ENCODE data around the gene TBCA.
"Not testable (repeated sequence)": the region's sequence is repeated elsewhere in the genome, so short reads cannot be mapped to it uniquely, and the experiment has no call there.

The TBCA gene

GRCh38 chr5:77758141-77758938 is 17.8 kb downstream of the TBCA start:
- TF ChIP-seq CTCF (IDR thresholded peaks at IDR 0.05; ENCODE audit: low read depth, low read length), result no peak
- no peak overlapping the region for H3K4me3 ChIP-seq (ENCODE audit: low read depth, low read length)

- no peak overlapping the region for H3K4me3 ChIP-seq (ENCODE audit: low read depth, low read length)
- no peak for TF ChIP-seq CTCF (IDR thresholded peaks at IDR 0.05; ENCODE audit: low read depth, low read length)
These were observed 24.7 kb downstream of the TBCA start for GRCh38 chr5:77751328-77752023.

GRCh38 chr5:77750928-77751327 is 25.2 kb downstream of the TBCA start:
- not testable (repeated sequence) for H3K4me3 ChIP-seq (ENCODE audit: low read depth, low read length)

GRCh38 chr5:77748160-77748559 is 28.0 kb downstream of the TBCA start:
- no peak for TF ChIP-seq CTCF (IDR thresholded peaks at IDR 0.05; ENCODE audit: low read depth, low read length)

GRCh38 chr5:77744116-77744515 is 32.0 kb downstream of the TBCA start:
- TF ChIP-seq CTCF (IDR thresholded peaks at IDR 0.05; ENCODE audit: low read depth, low read length), result no peak
- H3K4me3 ChIP-seq (ENCODE audit: low read depth, low read length), result no peak overlapping the region

More at GRCh38 chr5:77748160-77748559, 28.0 kb downstream of the TBCA start:
- no peak overlapping the region for H3K4me3 ChIP-seq (ENCODE audit: low read depth, low read length)

- no peak for TF ChIP-seq CTCF (IDR thresholded peaks at IDR 0.05; ENCODE audit: low read depth, low read length)
These were observed 33.0 kb downstream of the TBCA start for GRCh38 chr5:77743181-77743580.

DNA sequence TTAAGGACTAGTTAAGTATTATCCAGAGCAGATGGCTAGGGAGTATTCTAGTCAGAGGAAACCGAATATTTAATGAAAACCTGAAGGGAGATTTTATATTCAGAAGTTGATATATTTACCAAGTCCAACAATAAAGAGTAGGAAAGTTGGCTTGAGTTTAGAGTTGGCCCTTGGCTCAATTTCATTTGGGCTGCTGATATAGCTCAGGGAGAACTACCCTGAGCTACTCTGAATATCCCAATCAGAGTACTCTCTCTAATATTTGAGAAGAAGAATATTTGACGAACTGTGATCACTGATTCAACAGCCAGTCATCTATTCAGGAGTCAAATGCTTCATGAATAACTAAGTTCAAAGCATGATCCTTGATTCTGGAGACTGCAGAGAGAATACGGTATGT is 34.5 kb downstream of the TBCA start:
- TF ChIP-seq CTCF (IDR thresholded peaks at IDR 0.05; ENCODE audit: low read depth, low read length), result no peak
- H3K4me3 ChIP-seq (ENCODE audit: low read depth, low read length), result no peak overlapping the region

More at GRCh38 chr5:77743181-77743580, 33.0 kb downstream of the TBCA start:
- no peak overlapping the region for H3K4me3 ChIP-seq (ENCODE audit: low read depth, low read length)

Measured in WI38 (cell line).